SK-N-MC (cell line): ENCODE results near the gene ZNF462.

Experiments used
- EZH2 ChIP-seq: fragments of 200-600 bp; sonication (generic); IDR thresholded peaks from one replicate; pipeline ENCODE4 v1.6.1; 2017; ENCODE audit warnings: antibody characterized with exemption
- POLR2AphosphoS5 ChIP-seq: IDR thresholded peaks from 2 replicates; pipeline ENCODE4 v1.6.1; 2012; ENCODE audit warnings: mild to moderate bottlenecking, low read depth, low read length, borderline replicate concordance

DNA sequence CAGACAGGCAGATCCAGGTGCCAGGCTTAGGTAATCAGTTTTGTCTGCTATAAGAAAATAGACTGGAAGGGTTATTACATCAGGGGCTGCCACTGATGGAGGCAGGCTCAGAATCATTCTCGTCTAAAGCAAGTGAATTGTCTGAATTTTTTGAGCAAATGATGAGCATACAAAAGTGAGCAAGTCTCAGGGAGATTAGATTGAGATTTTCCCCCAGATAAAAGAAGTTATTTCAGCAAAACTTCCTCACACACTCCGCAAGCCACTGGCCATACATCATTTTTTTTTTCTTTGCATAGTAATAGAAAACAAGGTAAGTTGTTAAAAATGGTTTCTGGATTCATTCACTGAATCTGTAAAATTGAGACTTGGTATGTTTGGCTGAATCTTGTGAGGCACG lies 52.9 kb downstream of the ZNF462 start:
- no peak for TF ChIP-seq POLR2AphosphoS5
- TF ChIP-seq EZH2 = no peak
